Neural cell (in vitro differentiated cells): ENCODE measurements around the gene CSDE1. TPM values are rescaled to one million over a fixed set of nuclear protein-coding genes. Genes with fewer than 3 reads are reported as not detected.

ENCODE experiments used
- H2AFZ ChIP-seq: fragments of 200-600, 300-800 bp; sonication (generic), shearing (Covaris generic); 2 replicates; pipeline ENCODE4 v1.6.0; 2014; ENCODE audit warnings: low read depth, mild to moderate bottlenecking, antibody characterized with exemption, low read length, moderate library complexity
- H3F3A ChIP-seq: fragments of 200-600 bp; shearing (Covaris generic); 2 replicates; pipeline ENCODE4 v1.6.1; 2016; ENCODE audit warnings: mild to moderate bottlenecking, moderate library complexity, mixed read lengths, antibody characterized with exemption, low read length; ENCODE audit not compliant: insufficient read depth, poor library complexity, severe bottlenecking
- H3K27ac ChIP-seq: fragments of 200-600, 300-800 bp; sonication (generic), shearing (Covaris generic); 2 replicates; pipeline ENCODE4 v1.5.1; 2014; ENCODE audit warnings: mild to moderate bottlenecking, low read length, moderate library complexity
- H3K27me3 ChIP-seq: fragments of 300-800, 200-600 bp; sonication (generic), shearing (Covaris generic); 2 replicates; pipeline ENCODE4 v1.6.0; 2014; ENCODE audit warnings: mild to moderate bottlenecking, low read depth, low read length, moderate library complexity; ENCODE audit not compliant: insufficient read depth
- H3K36me3 ChIP-seq: fragments of 300-800, 200-600 bp; sonication (generic), shearing (Covaris generic); 2 replicates; pipeline ENCODE4 v1.5.1; 2014; ENCODE audit warnings: mild to moderate bottlenecking, antibody characterized with exemption, low read length, moderate library complexity; ENCODE audit not compliant: insufficient read depth
- H3K4me2 ChIP-seq: fragments of 300-800, 200-600 bp; sonication (generic), shearing (Covaris generic); 2 replicates; pipeline ENCODE4 v1.6.0; 2014; ENCODE audit warnings: mild to moderate bottlenecking, low read length
- H3K4me3 ChIP-seq: fragments of 300-800, 200-600 bp; sonication (generic), shearing (Covaris generic); 2 replicates; pipeline ENCODE4 v1.5.1; 2014; ENCODE audit warnings: mild to moderate bottlenecking, low read length, moderate library complexity
- H3K79me2 ChIP-seq: fragments of 200-600 bp; shearing (Covaris generic); replicated peaks from 2 replicates; pipeline ENCODE4 v1.6.0; 2014; ENCODE audit warnings: mild to moderate bottlenecking, low read length, moderate library complexity; ENCODE audit not compliant: insufficient read depth
- H3K9ac ChIP-seq: fragments of 300-800, 200-600 bp; sonication (generic), shearing (Covaris generic); 2 replicates; pipeline ENCODE4 v1.6.1; 2016; ENCODE audit warnings: mild to moderate bottlenecking, low read length, mixed read lengths
- H3K9me2 ChIP-seq: fragments of 200-600 bp; shearing (Covaris generic); 2 replicates; pipeline ENCODE4 v1.6.1; 2016; ENCODE audit warnings: mild to moderate bottlenecking, low read length, mixed read lengths; ENCODE audit not compliant: insufficient read depth
- H3K9me3 ChIP-seq: fragments of 200-600, 300-800 bp; sonication (generic), shearing (Covaris generic); 2 replicates; pipeline ENCODE4 v1.6.1; 2016; ENCODE audit warnings: mild to moderate bottlenecking, mixed run types, low read length, moderate library complexity, mixed read lengths
- H4K20me1 ChIP-seq: fragments of 200-600 bp; shearing (Covaris generic); 2 replicates; pipeline ENCODE4 v1.6.1; 2016; ENCODE audit warnings: mild to moderate bottlenecking, mixed run types; ENCODE audit not compliant: insufficient read depth
- EP300 ChIP-seq: fragments of 450-650 bp; conservative IDR thresholded peaks from 2 replicates; pipeline ENCODE4 v1.6.1; 2014; ENCODE audit warnings: antibody characterized with exemption, mild to moderate bottlenecking, moderate library complexity; ENCODE audit not compliant: poor library complexity, severe bottlenecking
- EZH2 ChIP-seq: fragments of 200-600, 300-800 bp; shearing (Covaris generic), sonication (generic); IDR thresholded peaks from 2 replicates; pipeline ENCODE4 v1.6.1; 2014; ENCODE audit warnings: antibody characterized with exemption, low read length, borderline replicate concordance, mild to moderate bottlenecking; ENCODE audit not compliant: insufficient read depth, poor library complexity, severe bottlenecking
- MXI1 ChIP-seq: fragments of 450-650 bp; conservative IDR thresholded peaks from 2 replicates; pipeline ENCODE4 v1.6.1; 2014; ENCODE audit warnings: antibody characterized with exemption, mild to moderate bottlenecking; ENCODE audit not compliant: poor library complexity, severe bottlenecking
- POLR2AphosphoS5 ChIP-seq: IDR thresholded peaks from 2 replicates; pipeline ENCODE4 v1.6.1; 2012
- RAD21 ChIP-seq: fragments of 450-650 bp; conservative IDR thresholded peaks from 2 replicates; pipeline ENCODE4 v1.6.1; 2014; ENCODE audit warnings: antibody characterized with exemption, mild to moderate bottlenecking, moderate library complexity
- SMC3 ChIP-seq: fragments of 450-650 bp; conservative IDR thresholded peaks from 2 replicates; pipeline ENCODE4 v1.6.1; 2014; ENCODE audit warnings: antibody characterized with exemption, mild to moderate bottlenecking, moderate library complexity; ENCODE audit not compliant: poor library complexity
- TAF1 ChIP-seq: IDR thresholded peaks from 2 replicates; pipeline ENCODE4 v1.6.1; 2012; ENCODE audit warnings: low read depth
- polyA plus RNA-seq: library from polyadenylated mRNA; depleted of rRNA; stranded (reverse); fragments of >200 nt; gene quantifications from 2 replicates; pipeline ENCODE4 v1.2.3, GENCODE V29; 2014
- TF ChIP-seq, protein P1 (sequence below): fragments of 450-650 bp; IDR thresholded peaks from 2 replicates; pipeline ENCODE4 v1.5.1; 2014; ENCODE audit warnings: antibody characterized with exemption, mild to moderate bottlenecking, moderate library complexity; ENCODE audit not compliant: poor library complexity, severe bottlenecking
- TF ChIP-seq, protein P2 (sequence below): IDR thresholded peaks from 2 replicates; pipeline ENCODE4 v1.6.1; 2012; ENCODE audit warnings: borderline replicate concordance

Gene CSDE1
- polyA plus RNA-seq, 1 donor from 2014 or later: 424 TPM

DNA sequence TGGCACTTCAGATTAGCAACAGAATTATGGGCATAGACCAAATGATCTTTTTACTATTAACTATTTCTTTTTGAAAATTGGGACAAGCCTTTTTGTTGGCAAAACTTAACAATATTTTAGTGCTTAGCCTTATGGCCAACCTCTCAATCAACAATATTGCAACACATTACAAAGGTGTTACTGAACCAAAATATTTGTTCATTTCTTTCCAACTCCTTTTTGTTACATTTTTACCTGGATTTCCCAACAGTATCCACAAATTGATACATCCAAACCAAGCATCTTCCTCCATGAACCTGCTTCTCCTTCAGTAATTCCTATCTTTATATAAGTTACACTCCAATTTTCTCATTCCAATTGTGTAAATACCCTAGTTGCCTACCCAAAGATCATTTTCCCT lies 61.0 kb downstream of the CSDE1 start (continued):
- TF ChIP-seq MXI1 (no peak), TAF1 (no peak)

DNA sequence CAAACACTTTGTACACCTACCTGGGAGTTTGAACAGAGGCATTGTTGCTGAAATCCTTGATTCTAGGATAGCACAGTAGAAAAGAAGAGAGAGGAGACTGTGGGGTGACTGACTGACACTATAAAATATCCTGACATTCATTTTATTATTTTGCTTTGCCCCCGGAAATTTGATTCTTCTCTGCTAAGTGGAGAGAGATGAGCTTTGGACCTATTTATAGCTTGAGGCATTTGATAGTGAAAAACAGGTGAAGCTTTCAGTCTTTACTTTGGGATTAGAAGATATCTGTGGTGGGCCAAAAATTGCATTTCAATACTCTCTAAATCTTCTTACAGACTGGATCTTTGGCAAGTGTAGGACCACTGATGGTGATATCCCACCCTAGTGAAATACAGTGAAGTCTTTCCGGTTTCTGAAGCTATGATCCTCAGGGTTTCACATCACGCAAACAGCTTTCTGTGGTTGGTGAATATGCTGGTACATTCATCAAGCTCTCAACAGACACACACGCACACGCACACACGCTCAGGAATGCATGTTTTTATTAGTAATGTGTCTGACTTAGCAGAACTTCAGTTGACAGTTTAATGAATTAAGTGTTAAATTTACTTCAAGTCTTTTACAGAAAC lies 62.2 kb downstream of the CSDE1 start, which contains the start of gene AMPD1:
Gene AMPD1, minus strand, starts transcription at position 117 of the 629 bp plus-strand sequence. Its CDS starts 75 bp downstream, at position 42.
- Histone ChIP-seq H3K9me2 (no peaks in the 10 kb centered on the region), H3K27ac (no peak within 1 kb of the TSS), H3F3A (no peaks in the 10 kb centered on the region), H4K20me1 (no peaks in the 10 kb centered on the region), H3K79me2 (no peaks in the 10 kb centered on the region), H3K4me2 (no peak within 1 kb of the TSS), H3K9me3 (no peaks in the 10 kb centered on the region), H3K27me3 (no peaks in the 10 kb centered on the region), H3K36me3 (no peaks in the 10 kb centered on the region), H3K9ac (no peak within 1 kb of the TSS), H2AFZ (no peak within 1 kb of the TSS), H3K4me3 (no peak within 1 kb of the TSS)
- TF ChIP-seq POLR2AphosphoS5 (no peak), EZH2 (no peak), SMC3 (no peak), RAD21 (no peak), TAF1 (no peak), MXI1 (no peak), EP300 (no peak)
- TF ChIP-seq, protein P1, sequence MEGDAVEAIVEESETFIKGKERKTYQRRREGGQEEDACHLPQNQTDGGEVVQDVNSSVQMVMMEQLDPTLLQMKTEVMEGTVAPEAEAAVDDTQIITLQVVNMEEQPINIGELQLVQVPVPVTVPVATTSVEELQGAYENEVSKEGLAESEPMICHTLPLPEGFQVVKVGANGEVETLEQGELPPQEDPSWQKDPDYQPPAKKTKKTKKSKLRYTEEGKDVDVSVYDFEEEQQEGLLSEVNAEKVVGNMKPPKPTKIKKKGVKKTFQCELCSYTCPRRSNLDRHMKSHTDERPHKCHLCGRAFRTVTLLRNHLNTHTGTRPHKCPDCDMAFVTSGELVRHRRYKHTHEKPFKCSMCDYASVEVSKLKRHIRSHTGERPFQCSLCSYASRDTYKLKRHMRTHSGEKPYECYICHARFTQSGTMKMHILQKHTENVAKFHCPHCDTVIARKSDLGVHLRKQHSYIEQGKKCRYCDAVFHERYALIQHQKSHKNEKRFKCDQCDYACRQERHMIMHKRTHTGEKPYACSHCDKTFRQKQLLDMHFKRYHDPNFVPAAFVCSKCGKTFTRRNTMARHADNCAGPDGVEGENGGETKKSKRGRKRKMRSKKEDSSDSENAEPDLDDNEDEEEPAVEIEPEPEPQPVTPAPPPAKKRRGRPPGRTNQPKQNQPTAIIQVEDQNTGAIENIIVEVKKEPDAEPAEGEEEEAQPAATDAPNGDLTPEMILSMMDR: no peak
- TF ChIP-seq, protein P2, sequence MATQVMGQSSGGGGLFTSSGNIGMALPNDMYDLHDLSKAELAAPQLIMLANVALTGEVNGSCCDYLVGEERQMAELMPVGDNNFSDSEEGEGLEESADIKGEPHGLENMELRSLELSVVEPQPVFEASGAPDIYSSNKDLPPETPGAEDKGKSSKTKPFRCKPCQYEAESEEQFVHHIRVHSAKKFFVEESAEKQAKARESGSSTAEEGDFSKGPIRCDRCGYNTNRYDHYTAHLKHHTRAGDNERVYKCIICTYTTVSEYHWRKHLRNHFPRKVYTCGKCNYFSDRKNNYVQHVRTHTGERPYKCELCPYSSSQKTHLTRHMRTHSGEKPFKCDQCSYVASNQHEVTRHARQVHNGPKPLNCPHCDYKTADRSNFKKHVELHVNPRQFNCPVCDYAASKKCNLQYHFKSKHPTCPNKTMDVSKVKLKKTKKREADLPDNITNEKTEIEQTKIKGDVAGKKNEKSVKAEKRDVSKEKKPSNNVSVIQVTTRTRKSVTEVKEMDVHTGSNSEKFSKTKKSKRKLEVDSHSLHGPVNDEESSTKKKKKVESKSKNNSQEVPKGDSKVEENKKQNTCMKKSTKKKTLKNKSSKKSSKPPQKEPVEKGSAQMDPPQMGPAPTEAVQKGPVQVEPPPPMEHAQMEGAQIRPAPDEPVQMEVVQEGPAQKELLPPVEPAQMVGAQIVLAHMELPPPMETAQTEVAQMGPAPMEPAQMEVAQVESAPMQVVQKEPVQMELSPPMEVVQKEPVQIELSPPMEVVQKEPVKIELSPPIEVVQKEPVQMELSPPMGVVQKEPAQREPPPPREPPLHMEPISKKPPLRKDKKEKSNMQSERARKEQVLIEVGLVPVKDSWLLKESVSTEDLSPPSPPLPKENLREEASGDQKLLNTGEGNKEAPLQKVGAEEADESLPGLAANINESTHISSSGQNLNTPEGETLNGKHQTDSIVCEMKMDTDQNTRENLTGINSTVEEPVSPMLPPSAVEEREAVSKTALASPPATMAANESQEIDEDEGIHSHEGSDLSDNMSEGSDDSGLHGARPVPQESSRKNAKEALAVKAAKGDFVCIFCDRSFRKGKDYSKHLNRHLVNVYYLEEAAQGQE: no peak

DNA sequence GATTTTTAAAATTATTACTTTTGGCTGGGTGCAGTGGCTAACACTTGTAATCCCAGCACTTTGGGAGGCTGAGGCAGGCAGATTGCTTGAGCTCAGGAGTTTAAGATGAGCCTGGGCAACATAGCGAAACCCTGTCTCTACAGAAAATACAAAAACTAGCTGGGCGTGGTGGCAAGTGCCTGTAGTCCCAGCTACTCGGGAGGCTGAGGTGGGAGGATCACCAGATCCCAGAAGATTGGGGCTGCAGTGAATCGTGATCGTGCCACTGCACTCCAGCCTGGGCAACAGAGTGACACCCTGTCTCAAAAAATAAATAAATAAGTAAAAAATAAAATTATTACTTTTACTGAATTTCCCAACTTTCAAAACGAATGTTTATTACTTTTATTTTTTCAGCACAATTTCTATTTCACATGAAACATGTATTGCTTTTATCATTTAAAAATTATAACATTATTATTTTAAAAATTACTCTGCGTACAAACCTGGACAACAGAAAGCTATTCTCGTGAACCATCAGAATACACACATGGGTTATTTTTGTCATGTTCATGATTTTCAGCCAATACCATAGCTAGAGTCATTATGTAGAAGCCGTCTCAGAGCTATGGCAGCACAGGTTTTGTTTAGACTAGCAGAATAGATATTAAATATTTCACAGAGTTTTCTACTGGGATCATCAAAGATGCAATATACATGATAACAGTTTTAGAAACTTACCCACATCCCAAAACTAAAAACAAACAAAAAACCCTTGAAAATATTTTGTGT lies 63.1 kb downstream of the CSDE1 start:
- Histone ChIP-seq H3K4me2 (no peak overlapping the region), H3K9me3 (no peaks in the 10 kb centered on the region), H3K36me3 (no peaks in the 10 kb centered on the region), H3K9ac (no peak overlapping the region), H3K79me2 (no peaks in the 10 kb centered on the region), H2AFZ (no peak overlapping the region), H3K27ac (no peak overlapping the region), H3K4me3 (no peak overlapping the region), H3K27me3 (no peaks in the 10 kb centered on the region), H3K9me2 (no peaks in the 10 kb centered on the region), H3F3A (no peaks in the 10 kb centered on the region), H4K20me1 (no peaks in the 10 kb centered on the region)
- no peak for TF ChIP-seq RAD21
- no peak for TF ChIP-seq TAF1
- no peak for TF ChIP-seq EP300
- no peak for TF ChIP-seq EZH2
- no peak for TF ChIP-seq POLR2AphosphoS5
- no peak for TF ChIP-seq MXI1
- TF ChIP-seq, protein P2: no peak
- TF ChIP-seq SMC3: no peak
- TF ChIP-seq, protein P1: no peak
